ENCODE results near the gene MIER1.
"Not testable (repeated sequence)": the region's sequence is repeated elsewhere in the genome, so short reads cannot be mapped to it uniquely, and the experiment has no call there.

Gene MIER1

DNA sequence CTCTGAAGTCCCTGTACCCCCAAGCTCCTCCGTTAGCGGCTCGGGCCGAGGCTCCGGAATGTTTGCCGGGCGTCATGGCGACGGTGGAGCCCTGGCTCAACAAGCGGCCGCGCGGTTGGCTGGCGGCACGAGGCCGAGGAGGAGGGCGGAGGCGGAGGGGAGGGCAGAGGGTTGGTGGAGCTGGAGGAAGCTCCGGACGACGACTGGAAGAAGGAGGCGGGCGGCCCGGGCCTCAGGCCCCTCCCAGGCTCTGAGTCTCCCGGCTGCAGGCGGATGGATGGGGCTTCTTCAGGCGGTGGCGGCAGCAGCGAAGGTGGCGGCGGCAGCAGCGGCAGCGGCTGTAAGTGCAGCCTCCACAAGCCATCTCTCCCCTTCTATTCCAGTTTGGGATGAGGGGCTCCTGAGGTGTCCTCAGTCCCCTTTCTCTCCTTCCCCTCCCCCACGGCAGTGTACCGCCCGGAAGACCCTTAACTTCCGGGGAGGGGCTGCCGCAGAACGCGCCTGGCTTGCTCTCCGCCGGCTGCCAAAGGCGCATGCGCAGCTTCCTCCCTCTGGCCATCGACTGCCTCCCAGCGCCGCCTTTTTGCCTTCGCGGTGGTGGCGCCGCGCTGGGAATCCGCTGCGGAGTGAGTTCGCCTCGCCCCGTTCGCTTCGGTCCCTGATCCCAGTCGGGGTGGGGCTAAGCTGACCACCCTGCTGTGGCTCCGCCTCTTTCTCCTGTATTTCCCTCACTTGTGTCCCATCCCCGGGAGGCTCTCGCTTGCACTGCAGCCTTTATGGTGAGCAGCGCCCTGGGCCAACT lies at the start of gene MIER1, which contains the start of gene DNAI4:
TSS of gene MIER1 (plus strand) at position 235 of the 802 bp plus-strand sequence. CDS start at position 274, 39 bp downstream.
TSS of gene DNAI4 (minus strand) at position 101 of the 802 bp plus-strand sequence. CDS start at position 76, 25 bp downstream.
- H3K9me3 Mint-ChIP-seq: no peaks in the 10 kb centered on the region

DNA sequence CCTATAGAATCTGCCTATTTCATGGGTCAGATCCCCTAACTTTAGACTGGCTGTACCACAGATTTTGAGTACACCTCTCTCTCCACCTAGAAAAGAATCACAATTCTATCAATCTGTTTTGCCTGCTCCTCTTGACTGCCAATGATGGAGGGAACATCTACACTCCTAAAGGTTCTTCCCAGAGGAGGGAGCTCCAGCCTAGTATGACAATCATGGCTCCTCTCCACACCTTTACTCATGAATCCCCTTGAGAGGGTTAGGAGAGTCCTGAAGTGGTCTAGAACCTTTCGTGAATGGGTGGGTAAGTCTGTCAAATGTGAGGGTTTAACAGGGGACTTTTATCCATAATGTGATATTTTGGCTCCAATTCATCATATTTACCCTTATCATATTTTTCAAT lies 48.1 kb upstream of the MIER1 start:
- ATAC-seq (replicated peaks; ENCODE audit: extremely low read depth, poor library complexity, severe bottlenecking) (no peak), DNase-seq (ENCODE audit: low spot score in 2 of 2) (no peak)
- Mint-ChIP-seq H3K9me3 (peaks cover 6% of the 10 kb centered on the region), H3K27ac (ENCODE audit: low read depth) (no peak overlapping the region), H3K36me3 (ENCODE audit: insufficient read depth) (no peaks in the 10 kb centered on the region), H3K4me1 (no peaks in the 10 kb centered on the region), H3K27me3 (no peaks in the 10 kb centered on the region), H3K4me3 (no peak overlapping the region)

More for the DNA sequence above, at the start of gene MIER1, which contains the start of gene DNAI4:
- Mint-ChIP-seq H3K4me3 (peak within 1 kb of the TSS; percentile 93), H3K27ac (ENCODE audit: low read depth) (peak within 1 kb of the TSS; percentile 96), H3K36me3 (ENCODE audit: insufficient read depth) (peaks cover 25% of the 10 kb centered on the region), H3K4me1 (peaks cover 46% of the 10 kb centered on the region), H3K27me3 (no peaks in the 10 kb centered on the region)
- peak; percentile 95 for ATAC-seq (replicated peaks; ENCODE audit: extremely low read depth, poor library complexity, severe bottlenecking)
- DNase-seq (ENCODE audit: low spot score in 2 of 2): peak; percentile 92 to 96

DNA sequence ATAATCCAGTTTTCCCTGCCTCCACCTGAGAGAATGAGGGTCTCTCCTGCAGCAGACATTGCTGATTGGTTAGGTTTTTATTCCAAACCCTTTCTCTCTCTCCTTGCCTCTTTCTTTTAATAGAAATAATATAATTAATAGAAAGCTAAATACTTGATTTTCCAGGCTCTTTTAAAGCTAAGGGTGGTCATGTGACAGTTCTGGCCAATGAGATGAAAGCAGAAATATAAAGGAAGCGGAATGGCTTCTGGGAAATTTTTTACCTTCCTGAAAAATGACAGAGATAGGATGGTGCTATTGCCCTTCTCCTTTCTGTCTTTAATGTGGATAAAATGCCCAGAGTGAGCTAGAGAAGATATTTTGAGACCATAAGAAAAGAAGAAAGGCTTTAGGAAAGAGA lies 35.8 kb upstream of the MIER1 start:
- DNase-seq (ENCODE audit: low spot score in 2 of 2): no peak
- H3K4me1 Mint-ChIP-seq: no peaks in the 10 kb centered on the region
- no peaks in the 10 kb centered on the region for H3K9me3 Mint-ChIP-seq
- no peaks in the 10 kb centered on the region for H3K36me3 Mint-ChIP-seq (ENCODE audit: insufficient read depth)
- no peak overlapping the region for H3K4me3 Mint-ChIP-seq
- no peak overlapping the region for H3K27ac Mint-ChIP-seq (ENCODE audit: low read depth)
- peaks cover 26% of the 10 kb centered on the region for H3K27me3 Mint-ChIP-seq
- ATAC-seq (replicated peaks; ENCODE audit: extremely low read depth, poor library complexity, severe bottlenecking): no peak

DNA sequence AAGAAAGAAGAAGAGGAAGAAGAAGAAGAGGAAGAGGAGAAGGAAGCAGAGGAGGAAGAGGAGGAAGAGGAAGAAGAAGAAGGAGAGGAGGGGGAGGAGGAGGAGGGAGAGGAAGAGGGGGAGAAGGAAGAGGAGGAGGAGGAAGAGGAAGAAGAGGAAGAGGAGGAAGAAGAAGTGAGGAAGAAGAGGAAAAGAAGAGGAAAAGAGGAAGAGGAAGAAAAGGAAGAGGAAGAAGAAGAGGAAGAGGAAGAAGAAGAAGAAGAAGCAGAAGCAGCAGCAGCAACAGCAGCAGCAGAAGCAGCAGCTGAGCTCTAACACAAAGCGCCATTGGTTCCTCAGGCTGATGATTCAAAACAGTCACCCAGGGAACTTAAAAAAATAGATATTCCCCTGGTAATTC lies 34.2 kb upstream of the MIER1 start:
- Mint-ChIP-seq H3K4me1 (no peaks in the 10 kb centered on the region), H3K4me3 (no peak overlapping the region), H3K27me3 (peaks cover 26% of the 10 kb centered on the region)

DNA sequence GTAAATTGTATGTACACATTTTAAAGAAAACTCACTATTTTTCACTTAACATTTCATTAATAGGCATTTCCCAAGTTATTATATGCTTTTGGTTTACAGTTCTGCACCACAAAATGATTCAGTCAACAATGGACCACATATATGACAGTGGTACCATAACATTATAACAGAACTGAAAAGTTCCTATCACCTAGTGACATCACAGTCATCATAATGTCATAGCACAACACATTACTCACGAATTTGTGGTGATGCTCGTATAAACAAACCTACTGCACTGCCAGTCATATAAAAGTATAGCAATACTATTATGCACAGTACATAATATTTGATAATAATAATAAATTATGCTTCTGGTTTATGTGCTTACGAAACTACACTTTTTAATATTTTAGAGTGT lies 31.1 kb upstream of the MIER1 start:
- no peak for DNase-seq (ENCODE audit: low spot score in 2 of 2)

More for the DNA sequence above, 34.2 kb upstream of the MIER1 start:
- Mint-ChIP-seq H3K27ac (ENCODE audit: low read depth) (no peak overlapping the region), H3K36me3 (ENCODE audit: insufficient read depth) (no peaks in the 10 kb centered on the region), H3K9me3 (no peaks in the 10 kb centered on the region)
- ATAC-seq (replicated peaks; ENCODE audit: extremely low read depth, poor library complexity, severe bottlenecking) (no peak), DNase-seq (ENCODE audit: low spot score in 2 of 2) (no peak)

DNA sequence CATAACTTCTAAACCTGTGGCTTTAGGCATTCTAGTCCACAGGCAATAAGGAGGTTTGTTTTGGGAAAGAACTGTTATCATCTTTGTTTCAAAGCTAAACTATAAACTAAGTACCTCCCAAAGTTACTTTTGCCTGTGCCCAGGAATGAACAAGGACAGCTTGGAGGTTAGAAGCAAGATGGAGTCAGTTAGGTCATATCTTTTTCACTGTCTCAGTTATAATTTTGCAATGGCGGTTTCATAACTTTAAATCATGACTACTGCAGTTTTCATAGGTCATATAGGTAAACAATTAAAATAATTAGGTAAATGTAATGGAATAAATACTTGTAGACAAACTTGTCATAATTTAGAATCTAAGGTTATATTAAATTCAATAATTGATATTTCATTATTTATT lies 9.6 kb upstream of the MIER1 start:
- H3K36me3 Mint-ChIP-seq (ENCODE audit: insufficient read depth); H3K27me3 Mint-ChIP-seq; H3K4me3 Mint-ChIP-seq; H3K9me3 Mint-ChIP-seq; ATAC-seq (replicated peaks; ENCODE audit: extremely low read depth, poor library complexity, severe bottlenecking); H3K4me1 Mint-ChIP-seq; H3K27ac Mint-ChIP-seq (ENCODE audit: low read depth); DNase-seq (ENCODE audit: low spot score in 2 of 2): not testable (repeated sequence)

More for the DNA sequence above, 31.1 kb upstream of the MIER1 start:
- no peaks in the 10 kb centered on the region for H3K9me3 Mint-ChIP-seq
- no peak for ATAC-seq (replicated peaks; ENCODE audit: extremely low read depth, poor library complexity, severe bottlenecking)
- H3K36me3 Mint-ChIP-seq (ENCODE audit: insufficient read depth): no peaks in the 10 kb centered on the region
- H3K27ac Mint-ChIP-seq (ENCODE audit: low read depth): no peak overlapping the region
- no peaks in the 10 kb centered on the region for H3K4me1 Mint-ChIP-seq
- H3K27me3 Mint-ChIP-seq: peaks cover 26% of the 10 kb centered on the region
- H3K4me3 Mint-ChIP-seq: no peak overlapping the region

DNA sequence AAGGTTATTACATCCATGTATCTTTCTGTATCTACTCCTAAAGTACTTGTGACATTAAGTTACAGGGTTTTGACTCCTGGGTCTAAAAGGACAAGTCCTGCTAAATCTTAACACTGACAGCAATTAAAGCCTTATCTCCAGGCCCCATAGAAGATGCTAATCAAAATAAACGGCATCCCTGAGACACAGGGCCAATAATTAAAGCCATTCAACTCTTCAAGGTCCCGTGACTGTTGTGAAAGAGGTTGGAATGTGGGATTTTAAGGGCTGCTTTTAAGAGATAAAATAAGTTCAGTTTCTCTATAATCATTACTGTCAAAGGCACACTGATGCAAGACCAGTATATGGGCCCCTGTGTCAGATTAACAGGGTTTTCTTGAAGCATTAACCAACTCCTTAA lies 8.5 kb upstream of the MIER1 start:
- Mint-ChIP-seq H3K36me3 (ENCODE audit: insufficient read depth) (no peaks in the 10 kb centered on the region), H3K27ac (ENCODE audit: low read depth) (no peak overlapping the region)

DNA sequence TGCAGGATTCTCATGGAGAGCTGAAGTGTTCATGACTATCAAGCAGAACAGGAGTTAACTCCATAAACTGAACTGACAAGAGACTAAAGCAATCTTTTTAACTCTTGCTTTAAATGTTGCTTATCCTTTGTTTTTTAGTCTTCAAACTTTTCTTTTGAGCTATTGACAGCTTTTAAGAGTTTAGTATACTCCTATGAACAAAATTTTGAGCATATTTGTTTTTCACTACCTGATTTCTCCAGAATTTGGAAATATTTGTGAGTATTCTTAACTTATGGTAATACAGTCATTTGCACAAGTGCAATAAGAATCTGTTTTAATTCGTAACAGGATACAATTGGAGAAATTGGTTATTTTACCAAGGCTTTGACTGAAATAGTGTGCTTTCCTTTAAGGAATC lies 7.3 kb upstream of the MIER1 start:
- no peak for ATAC-seq (replicated peaks; ENCODE audit: extremely low read depth, poor library complexity, severe bottlenecking)
- no peaks in the 10 kb centered on the region for H3K27me3 Mint-ChIP-seq
- H3K4me1 Mint-ChIP-seq: peaks cover 5% of the 10 kb centered on the region
- H3K36me3 Mint-ChIP-seq (ENCODE audit: insufficient read depth): no peaks in the 10 kb centered on the region
- DNase-seq (ENCODE audit: low spot score in 2 of 2): no peak
- H3K9me3 Mint-ChIP-seq: no peaks in the 10 kb centered on the region
- H3K4me3 Mint-ChIP-seq: no peak overlapping the region
- no peak overlapping the region for H3K27ac Mint-ChIP-seq (ENCODE audit: low read depth)

More for the DNA sequence above, 8.5 kb upstream of the MIER1 start:
- Mint-ChIP-seq H3K4me3 (no peak overlapping the region), H3K9me3 (no peaks in the 10 kb centered on the region), H3K27me3 (no peaks in the 10 kb centered on the region), H3K4me1 (no peaks in the 10 kb centered on the region)
- no peak for ATAC-seq (replicated peaks; ENCODE audit: extremely low read depth, poor library complexity, severe bottlenecking)
- no peak for DNase-seq (ENCODE audit: low spot score in 2 of 2)

DNA sequence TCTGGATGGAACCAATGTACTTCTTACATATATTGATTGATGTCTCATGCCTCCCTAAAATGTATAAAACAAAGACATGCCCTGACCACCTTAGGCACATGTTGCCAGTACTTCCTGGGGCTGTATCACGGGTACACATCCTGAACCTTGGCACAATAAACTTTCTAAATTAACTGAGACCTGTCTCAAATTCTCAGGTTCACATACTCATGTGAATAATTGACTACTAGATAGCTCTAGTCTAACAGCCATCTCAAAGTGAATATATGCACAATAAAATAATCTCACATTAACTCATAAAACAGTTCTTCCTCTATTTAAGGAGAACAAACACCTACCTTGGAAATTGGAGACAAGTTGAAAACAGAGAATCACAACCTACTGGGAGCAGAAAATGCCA lies 5.7 kb upstream of the MIER1 start:
- DNase-seq (ENCODE audit: low spot score in 2 of 2) (no peak), ATAC-seq (replicated peaks; ENCODE audit: extremely low read depth, poor library complexity, severe bottlenecking) (no peak)
- peaks cover 3% of the 10 kb centered on the region for H3K36me3 Mint-ChIP-seq (ENCODE audit: insufficient read depth)
- H3K27me3 Mint-ChIP-seq: no peaks in the 10 kb centered on the region
- no peak overlapping the region for H3K27ac Mint-ChIP-seq (ENCODE audit: low read depth)
- peaks cover 16% of the 10 kb centered on the region for H3K4me1 Mint-ChIP-seq
- no peaks in the 10 kb centered on the region for H3K9me3 Mint-ChIP-seq
- no peak overlapping the region for H3K4me3 Mint-ChIP-seq

DNA sequence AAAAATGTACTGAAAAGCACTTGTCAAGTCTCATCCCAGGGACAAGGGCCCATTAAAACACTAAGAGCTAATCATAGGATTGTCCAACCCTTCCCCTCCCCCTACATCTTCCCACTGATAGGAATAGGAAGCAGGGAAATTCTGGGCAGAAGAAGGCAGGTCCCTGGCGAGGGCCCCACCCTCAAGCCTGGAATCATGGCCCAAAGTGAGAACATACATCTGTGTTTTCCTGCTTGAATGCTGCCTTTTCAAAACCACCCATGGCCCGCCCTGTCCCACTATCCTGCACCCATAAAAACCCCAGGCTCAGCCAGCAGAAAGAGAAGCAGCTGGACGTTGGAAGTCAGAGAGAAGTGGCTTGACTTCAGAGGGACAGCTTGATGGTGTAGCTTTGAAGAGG lies 5.0 kb upstream of the MIER1 start:
- no peaks in the 10 kb centered on the region for H3K27me3 Mint-ChIP-seq
- H3K4me1 Mint-ChIP-seq: peaks cover 22% of the 10 kb centered on the region
- no peak for ATAC-seq (replicated peaks; ENCODE audit: extremely low read depth, poor library complexity, severe bottlenecking)
- H3K36me3 Mint-ChIP-seq (ENCODE audit: insufficient read depth): peaks cover 10% of the 10 kb centered on the region
- no peak overlapping the region for H3K27ac Mint-ChIP-seq (ENCODE audit: low read depth)
- H3K4me3 Mint-ChIP-seq: no peak overlapping the region
- H3K9me3 Mint-ChIP-seq: no peaks in the 10 kb centered on the region
- no peak for DNase-seq (ENCODE audit: low spot score in 2 of 2)

DNA sequence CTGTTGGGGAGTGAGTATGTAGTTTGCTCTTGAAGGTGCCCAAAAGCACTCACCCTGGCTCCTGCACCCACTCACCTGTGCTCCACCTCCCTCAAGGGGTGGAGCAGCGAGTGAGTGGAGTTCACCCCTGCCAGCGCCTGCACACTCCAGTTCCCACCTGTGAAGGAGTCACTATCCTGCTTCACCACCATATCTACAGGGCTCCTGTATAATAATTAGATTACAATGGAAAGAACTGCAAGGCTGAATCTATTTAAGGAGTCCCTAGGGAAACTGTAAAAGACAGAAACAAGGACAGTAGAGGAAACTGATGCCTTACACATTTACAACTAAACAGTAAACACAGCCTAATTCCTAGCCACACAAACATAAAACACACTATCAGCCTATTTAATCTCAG lies 4.2 kb upstream of the MIER1 start:
- H3K9me3 Mint-ChIP-seq: no peaks in the 10 kb centered on the region
- peaks cover 22% of the 10 kb centered on the region for H3K4me1 Mint-ChIP-seq
- H3K36me3 Mint-ChIP-seq (ENCODE audit: insufficient read depth): peaks cover 17% of the 10 kb centered on the region
- H3K27me3 Mint-ChIP-seq: no peaks in the 10 kb centered on the region
- no peak for ATAC-seq (replicated peaks; ENCODE audit: extremely low read depth, poor library complexity, severe bottlenecking)
- no peak overlapping the region for H3K4me3 Mint-ChIP-seq
- DNase-seq (ENCODE audit: low spot score in 2 of 2): no peak
- H3K27ac Mint-ChIP-seq (ENCODE audit: low read depth): no peak overlapping the region

DNA sequence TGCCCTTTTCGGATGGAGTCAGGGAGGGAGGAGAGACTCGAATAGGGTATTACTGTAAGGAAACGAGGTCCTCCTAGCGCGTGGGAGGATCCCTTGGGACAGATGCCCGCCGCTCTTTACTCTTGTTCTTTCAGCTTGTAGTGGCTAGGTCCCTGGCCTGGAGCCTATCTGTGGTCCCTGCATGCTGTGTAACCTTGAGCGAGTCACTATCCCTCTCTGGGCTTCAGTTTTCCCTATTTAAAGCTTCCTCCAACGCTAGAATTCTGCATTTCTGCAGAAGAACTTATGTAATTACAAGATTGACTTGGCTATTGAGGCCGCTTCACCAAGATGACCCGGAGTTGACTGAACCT lies 744 bp downstream of the MIER1 start:
- H3K4me1 Mint-ChIP-seq: peaks cover 46% of the 10 kb centered on the region
- DNase-seq (ENCODE audit: low spot score in 2 of 2): no peak
- H3K9me3 Mint-ChIP-seq: no peaks in the 10 kb centered on the region
- peak overlapping the region; percentile 96 for H3K27ac Mint-ChIP-seq (ENCODE audit: low read depth)
- no peak for ATAC-seq (replicated peaks; ENCODE audit: extremely low read depth, poor library complexity, severe bottlenecking)
- peak overlapping the region; percentile 93 for H3K4me3 Mint-ChIP-seq
- no peaks in the 10 kb centered on the region for H3K27me3 Mint-ChIP-seq
- H3K36me3 Mint-ChIP-seq (ENCODE audit: insufficient read depth): peaks cover 29% of the 10 kb centered on the region

DNA sequence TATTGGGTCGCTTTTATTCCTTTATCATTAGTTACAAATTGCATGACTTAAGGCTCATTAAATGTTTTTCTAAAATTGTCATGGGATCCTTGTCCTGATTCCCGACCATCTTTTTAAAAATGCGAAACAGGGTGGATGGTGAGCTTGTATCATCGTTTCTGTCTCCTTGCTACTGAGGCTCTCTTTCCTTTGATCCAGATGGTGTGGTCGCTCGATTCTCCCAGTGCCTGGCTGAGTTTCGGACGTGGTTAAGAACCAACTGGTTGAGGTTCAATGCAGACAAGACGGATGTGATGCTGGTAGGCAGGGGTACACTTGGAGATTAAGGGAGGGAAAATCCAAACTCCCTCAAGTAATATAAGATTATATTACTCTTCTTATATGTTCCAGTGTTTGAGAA lies 1.2 kb downstream of the MIER1 start:
- no peaks in the 10 kb centered on the region for H3K9me3 Mint-ChIP-seq

More for the DNA sequence above, 1.2 kb downstream of the MIER1 start:
- DNase-seq (ENCODE audit: low spot score in 2 of 2) (no peak), ATAC-seq (replicated peaks; ENCODE audit: extremely low read depth, poor library complexity, severe bottlenecking) (no peak)
- H3K36me3 Mint-ChIP-seq (ENCODE audit: insufficient read depth): peaks cover 33% of the 10 kb centered on the region
- H3K4me1 Mint-ChIP-seq: peaks cover 49% of the 10 kb centered on the region
- H3K4me3 Mint-ChIP-seq: peak overlapping the region; percentile 93
- H3K27ac Mint-ChIP-seq (ENCODE audit: low read depth): peak overlapping the region; percentile 96
- H3K27me3 Mint-ChIP-seq: no peaks in the 10 kb centered on the region

All from central memory CD8-positive, alpha-beta T cell (primary cell).